GM19467 (cell line): Measurements from ENCODE around the gene CRACR2B.

Experiments used
- ATAC-seq: cut with Tn5 transposase; IDR thresholded peaks from one replicate; pipeline ENCODE4 v1.9.1; 2021; ENCODE audit warnings: mild to moderate bottlenecking, moderate library complexity; ENCODE audit not compliant: unreplicated experiment

The CRACR2B gene

DNA sequence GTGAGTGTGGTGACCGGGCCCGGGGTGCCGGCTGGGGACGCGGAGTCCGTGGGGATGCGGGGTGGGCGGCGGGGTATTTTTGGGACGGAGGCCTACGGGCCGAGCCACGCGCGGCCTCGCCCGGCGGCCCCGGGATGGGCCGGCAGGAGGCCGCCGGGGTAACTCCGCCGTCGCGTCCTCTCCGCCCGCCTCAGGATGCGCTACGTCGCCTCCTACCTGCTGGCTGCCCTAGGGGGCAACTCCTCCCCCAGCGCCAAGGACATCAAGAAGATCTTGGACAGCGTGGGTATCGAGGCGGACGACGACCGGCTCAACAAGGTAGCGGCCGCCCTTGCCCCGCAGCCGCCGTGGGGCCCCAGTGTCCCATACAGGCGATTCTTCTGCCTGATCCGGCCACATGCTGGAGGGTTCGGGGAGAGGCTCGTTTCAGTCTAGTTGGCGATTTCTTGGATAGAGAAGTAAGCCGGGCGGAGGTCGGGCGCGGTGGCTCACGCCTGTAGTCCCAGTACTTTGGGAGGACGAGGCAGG lies 17.6 kb upstream of the CRACR2B start:
- ATAC-seq = peak; percentile 6

DNA sequence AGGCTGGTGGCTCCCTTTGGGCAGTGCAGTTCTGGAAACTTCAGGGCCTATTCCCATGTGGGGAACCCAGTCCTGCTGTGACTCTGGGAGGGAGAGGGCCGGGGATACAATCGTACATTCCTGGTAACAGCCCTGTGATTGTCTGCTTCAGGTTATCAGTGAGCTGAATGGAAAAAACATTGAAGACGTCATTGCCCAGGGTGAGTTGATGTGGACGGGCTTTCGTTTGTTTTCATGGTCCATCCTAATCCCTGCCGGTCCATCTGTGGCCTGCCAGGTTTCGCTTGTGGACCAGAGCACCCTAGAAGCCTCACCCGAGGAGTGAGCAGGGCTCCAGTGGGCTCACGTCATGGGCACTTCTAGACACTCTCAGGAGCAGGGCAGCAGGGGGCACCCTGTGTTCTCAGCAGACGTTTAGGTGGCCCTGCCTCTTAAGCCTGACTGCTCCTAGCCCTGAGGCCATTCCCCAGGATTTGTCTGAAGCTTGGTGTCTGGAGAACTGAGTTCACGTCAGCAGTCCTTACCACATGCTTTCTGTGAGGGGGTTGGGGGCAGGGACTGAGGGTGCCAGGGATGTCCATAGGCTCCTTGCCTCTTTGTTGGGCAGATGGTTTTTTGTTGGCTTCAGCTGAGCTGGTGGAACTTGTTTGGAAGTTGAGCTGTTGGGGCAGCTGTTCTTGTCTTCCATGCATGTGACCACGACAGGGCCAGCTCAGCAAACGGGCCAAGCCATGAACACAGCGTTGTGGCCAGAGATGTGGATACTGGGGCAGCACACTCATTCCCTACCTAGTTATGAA lies 16.1 kb upstream of the CRACR2B start:
- no peak for ATAC-seq

DNA sequence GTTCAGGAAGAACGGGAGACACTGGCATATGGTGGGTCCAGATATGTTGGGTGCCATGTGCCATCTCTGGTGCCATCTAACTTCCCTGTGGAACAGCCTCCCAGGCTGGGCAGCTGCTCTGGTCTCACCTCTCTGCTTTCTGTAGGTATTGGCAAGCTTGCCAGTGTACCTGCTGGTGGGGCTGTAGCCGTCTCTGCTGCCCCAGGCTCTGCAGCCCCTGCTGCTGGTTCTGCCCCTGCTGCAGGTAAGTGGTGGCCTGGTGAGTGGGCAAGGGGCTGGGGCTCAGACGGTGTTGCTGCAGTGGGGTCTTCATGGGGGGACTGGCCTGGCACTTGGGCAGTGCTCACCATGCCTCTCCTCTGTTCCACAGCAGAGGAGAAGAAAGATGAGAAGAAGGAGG lies 15.3 kb upstream of the CRACR2B start:
- no peak for ATAC-seq

DNA sequence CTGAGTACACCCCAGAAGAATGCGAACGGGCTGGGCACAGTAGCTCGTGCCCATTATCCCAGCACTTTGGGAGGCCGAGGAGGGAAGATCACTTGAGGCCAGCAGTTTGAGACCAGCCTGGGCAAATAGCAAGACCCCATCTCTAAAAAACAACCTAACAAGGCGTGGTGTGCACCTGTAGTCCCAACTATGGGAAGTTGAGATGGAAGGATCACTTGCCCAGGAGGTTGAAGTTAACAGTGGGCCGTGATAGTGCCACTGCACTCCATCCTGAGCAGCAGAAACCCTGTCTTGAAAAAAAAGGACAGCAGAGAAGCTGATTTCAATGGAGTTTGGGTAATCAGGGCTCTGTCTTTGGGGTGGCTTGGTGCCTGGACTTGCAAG lies 14.7 kb upstream of the CRACR2B start:
- no peak for ATAC-seq

DNA sequence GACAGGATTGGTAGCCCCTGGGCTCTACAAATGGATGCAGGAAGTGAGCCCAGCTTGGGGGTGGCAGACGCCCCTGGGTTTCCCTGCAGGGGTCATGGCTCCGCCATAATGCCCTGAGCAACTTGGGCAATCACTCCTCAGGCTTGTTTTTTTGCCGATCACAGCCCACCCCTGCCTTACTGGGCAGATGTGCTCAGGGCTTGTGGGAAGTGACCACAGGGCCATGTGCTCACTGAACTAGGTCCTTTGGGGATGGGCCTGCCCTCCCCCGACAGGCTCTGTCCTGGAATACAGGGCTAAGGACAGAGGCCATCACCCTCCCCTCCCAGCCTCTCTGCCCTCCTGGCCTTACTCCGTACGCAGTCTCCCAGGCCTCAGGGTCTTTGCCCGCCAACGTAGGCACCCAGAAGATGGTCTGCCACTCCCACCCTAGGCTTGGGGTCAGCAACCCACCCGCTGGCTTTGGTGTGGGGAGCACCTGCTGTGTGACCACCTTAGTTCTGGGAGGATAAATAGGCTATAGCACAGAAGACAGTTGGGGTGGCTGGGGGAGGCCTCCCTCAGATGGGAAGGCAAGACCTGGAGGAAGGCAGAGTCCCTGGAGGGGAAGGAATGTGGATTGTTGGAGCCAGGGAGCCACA lies 14.1 kb upstream of the CRACR2B start:
- no peak for ATAC-seq

DNA sequence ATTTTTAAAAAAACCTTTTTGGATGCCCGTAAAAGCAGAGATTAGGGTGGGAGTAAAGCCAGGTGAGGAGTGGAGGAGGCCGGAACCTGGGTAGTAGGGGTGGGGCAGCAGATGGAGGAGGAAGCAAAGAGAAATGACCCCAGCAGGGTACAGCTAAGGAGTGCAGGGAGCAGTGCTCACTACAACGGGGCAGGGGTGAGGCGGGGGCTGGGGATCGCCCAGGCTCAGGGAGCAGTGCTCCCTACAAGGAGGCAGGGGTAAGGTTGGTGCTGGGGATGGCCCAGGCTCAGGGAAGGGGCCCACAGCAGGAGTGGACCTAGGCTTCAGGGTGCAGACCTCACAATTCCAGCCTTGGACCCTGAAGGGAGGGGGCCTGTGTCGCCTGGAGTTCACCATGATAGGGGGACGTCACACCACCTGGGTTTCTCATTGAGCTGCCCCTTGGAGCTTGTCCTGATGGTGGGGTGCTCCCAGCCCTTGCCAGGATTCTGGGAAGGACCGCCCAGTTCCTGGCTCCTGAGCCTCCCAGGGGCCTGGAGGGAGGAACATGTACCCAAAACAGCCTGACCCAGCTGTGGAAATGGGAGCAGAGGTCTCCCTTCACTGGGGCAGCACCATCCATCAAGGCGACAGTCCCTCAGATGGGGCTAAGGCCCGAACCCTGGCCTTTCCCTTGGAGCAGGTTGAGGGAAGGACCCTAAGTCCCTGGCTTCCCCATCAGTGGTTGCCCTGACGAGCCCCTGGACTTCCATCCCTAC lies 11.9 kb upstream of the CRACR2B start:
- ATAC-seq = no peak

DNA sequence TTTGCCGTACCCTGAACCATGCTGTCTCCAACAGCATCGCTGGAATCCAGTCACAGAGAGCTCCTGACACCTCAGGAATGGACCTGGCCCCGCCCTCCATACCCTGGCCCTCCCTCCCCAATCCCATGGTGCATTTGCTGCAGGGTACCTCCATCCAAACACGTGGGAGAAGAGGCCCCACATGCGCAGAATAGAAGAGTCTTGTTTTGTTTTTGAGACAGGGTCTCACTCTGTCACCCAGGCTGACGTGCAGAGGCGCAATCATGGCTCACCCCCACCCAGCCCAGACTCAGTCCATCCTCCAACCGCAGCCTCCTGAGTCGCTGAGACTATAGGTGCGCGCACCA lies 11.3 kb upstream of the CRACR2B start:
- ATAC-seq = no peak

DNA sequence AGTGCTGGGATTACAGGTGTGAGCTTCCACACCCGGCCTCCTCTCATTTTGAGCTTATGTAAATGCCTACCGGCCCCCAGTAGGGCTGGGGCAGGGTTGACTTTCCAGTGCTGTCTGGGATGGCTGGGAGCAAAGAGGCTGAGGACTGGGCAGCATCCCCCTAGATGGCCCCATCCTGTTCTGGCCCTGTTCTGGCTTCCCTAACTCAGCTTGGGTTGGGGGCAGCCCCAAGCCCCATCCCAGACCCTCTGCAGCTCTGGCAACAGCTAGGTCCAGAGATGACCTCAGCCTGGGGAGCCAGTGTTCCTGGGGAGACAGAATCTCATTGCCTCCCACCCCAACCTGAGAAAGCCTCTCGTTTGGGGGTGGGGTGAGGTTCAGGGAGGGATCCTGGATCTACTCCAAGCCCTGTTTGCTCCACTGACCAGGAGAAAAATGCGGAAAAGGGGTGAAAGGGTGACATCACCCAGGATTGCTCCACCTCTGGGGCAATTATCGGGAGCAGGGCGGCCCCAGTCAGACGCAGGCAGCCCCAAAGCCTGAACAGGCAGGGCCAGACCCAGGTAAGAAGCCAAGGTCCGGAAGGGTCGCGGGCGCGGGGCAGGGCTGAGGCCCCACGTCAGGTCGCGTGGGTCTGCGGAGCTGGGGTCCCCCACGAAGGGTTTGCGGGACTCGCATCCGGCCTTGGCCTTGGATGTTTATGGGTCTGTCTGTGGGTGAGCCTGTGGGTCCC lies 9.2 kb upstream of the CRACR2B start, which contains the start of gene PNPLA2:
Gene PNPLA2, plus strand, starts transcription at position 519 of the 733 bp plus-strand sequence. CDS start 805 bp downstream, outside the sequence.
- ATAC-seq = no peak

DNA sequence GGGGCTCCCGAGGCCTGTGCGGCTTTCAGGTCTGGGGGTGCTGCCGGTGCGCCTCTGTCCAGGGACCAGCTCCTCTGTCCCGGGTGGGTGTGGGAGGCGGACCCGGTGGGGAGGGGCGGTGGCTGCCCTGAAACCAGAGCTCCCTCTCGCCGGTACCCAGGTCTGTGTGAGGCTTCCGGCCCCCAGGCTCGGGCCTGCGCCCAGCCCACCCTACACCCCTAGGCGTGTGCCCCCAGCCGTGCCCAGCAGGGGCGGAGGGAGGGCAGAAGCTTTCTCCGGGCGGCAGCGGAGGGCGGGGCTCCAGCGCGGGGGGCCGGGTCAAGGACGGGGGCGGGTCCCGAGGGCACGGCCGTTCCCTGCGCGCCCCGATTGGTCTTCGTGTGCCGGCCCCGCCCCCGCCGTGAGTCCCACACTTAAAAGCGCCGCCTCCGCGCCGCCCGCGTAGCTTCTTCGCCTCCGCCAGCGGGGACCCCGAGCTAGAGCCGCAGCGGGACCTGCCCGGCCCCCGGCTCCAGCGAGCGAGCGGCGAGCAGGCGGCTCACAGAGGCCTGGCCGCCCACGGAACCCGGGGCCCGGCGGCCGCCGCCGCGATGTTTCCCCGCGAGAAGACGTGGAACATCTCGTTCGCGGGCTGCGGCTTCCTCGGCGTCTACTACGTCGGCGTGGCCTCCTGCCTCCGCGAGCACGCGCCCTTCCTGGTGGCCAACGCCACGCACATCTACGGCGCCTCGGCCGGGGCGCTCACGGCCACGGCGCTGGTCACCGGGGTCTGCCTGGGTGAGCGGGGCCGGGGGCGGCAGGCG lies 8.4 kb upstream of the CRACR2B start:
- ATAC-seq = peak; percentile 56

DNA sequence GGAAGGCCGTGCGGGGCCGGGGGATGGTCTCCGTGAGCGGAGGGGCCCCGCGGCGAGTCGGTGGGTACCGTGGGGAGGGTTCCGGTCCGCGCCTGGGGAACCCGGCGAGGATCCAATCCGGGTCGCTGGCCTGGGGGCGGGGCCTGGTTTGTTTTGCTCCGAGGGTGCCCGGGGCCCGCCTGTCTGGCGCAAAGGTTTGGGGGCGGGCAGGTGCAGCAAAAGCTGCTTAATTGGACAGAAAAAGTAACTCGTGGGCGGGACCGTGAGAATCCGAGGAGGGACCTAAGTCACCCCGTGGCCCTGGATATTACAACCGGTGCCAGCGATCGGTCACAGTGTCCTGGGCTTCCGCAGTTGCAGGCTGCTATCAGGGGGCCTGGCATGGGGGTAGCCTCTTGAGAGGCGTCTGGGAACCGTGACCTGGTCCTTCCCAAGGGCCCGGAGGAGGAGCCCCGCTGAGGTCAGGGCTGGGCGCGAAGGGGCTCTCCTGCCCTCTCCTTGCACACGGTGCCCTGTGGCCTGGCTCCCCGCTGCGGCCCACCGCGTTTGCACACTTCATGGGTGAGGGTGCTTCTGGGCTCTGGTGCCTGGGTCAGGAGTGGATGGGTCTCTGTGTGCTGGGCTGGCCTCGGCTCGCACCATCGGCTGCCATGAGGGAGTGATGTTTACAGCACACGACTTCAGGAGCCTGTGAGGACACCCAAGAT lies 7.6 kb upstream of the CRACR2B start:
- peak; percentile 63 for ATAC-seq

DNA sequence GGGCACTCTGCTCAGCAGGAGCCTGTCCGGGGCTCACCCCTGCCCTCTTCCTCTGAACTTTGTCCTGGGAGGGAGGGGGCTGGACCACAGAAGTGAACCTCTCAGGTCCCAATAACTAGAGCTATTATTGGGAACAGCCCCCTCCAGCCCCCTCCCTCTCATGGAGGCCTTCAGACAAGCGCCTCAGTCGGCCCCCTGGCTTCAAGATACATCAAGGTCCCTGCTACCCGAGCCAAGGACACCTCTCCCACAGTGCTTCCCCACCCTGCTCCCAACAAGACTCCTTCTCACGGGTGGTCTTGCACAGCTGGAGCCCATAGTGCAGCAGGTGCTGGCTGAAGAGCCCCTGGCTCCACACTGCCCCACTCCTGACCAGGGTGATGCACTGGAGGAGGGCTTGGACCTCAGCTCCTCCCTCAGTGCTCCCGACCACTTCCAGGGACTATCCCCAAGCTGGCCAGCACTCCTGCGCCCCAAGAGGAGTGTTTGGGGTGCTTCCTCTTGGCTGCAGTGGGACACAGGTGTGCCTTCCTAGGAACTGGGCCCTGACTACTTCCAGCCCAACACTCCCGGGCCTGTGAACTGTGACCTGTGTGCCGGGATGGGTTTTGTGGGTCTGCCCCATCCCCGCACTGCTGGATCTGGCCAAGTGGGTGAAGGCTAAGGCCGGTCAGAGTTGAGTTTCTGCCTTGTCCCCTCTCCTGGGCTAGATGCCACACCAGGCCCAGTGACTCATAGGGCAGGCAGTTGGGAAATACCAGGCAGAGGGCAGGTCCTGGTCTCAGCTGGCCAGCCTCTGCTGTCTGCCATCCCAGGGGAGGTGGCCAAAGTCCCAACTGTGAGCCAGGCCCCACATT lies 6.8 kb upstream of the CRACR2B start:
- no peak for ATAC-seq

DNA sequence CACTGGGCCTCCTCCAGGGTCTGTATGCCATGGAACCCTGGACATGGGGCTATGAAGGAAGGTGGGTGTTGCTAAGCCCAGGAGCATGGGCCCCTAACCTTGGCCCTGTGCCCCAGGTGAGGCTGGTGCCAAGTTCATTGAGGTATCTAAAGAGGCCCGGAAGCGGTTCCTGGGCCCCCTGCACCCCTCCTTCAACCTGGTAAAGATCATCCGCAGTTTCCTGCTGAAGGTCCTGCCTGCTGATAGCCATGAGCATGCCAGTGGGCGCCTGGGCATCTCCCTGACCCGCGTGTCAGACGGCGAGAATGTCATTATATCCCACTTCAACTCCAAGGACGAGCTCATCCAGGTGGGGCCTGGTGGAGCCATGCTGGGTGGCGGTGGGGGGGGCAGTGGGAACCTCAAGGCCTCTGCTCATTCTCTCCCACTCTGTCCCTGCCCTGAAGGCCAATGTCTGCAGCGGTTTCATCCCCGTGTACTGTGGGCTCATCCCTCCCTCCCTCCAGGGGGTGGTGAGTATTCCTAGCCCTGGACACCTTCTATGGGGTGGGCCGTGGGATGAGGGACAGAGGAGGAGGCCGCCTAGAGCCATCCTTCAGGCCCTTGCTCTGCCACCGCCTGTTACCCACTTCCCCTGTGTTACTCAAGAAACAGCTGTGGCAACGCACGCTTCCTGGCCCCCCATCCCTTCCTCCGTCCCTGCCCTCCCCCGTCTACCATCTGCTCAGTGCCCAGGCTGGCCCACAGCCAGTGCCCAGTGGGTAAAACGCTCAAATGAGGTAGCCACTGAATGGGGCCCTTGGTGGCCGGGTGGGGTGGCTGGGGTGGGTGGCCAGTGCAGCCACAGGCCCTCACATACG lies 6.0 kb upstream of the CRACR2B start:
- no peak for ATAC-seq

DNA sequence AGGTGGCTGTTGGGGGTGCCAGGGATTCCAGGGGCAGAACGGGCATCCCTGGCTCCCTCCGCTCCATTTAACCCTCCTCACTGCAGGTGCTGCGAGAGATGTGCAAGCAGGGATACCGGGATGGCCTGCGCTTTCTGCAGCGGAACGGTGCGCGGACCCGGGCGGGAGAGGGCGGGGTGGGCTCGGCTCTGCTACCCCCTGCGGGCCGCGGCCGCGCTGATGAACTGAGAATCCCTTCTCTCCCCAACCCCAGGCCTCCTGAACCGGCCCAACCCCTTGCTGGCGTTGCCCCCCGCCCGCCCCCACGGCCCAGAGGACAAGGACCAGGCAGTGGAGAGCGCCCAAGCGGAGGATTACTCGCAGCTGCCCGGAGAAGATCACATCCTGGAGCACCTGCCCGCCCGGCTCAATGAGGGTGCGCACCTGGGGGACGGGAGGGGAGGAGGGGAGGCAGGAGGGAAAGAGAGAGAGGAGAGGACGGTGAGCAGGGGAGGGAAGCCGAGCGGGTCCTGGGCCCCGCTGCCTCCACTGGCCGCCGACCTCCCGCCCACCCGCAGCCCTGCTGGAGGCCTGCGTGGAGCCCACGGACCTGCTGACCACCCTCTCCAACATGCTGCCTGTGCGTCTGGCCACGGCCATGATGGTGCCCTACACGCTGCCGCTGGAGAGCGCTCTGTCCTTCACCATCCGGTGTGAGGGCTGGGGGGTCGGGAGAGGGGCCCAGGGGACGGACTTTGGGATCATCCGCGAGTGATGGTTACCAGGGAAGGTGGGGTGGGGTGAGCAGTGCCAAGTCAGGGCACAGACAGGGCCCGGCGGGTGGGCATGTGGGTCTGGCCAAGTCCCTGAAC lies 4.1 kb upstream of the CRACR2B start:
- ATAC-seq = no peak

DNA sequence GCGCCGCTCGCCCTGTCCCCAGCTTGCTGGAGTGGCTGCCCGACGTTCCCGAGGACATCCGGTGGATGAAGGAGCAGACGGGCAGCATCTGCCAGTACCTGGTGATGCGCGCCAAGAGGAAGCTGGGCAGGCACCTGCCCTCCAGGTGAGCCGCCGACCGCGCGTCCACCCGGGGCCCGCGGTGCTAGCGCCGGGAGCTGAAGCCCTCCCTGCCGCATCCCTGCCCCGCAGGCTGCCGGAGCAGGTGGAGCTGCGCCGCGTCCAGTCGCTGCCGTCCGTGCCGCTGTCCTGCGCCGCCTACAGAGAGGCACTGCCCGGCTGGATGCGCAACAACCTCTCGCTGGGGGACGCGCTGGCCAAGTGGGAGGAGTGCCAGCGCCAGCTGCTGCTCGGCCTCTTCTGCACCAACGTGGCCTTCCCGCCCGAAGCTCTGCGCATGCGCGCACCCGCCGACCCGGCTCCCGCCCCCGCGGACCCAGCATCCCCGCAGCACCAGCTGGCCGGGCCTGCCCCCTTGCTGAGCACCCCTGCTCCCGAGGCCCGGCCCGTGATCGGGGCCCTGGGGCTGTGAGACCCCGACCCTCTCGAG lies 3.3 kb upstream of the CRACR2B start:
- no peak for ATAC-seq

DNA sequence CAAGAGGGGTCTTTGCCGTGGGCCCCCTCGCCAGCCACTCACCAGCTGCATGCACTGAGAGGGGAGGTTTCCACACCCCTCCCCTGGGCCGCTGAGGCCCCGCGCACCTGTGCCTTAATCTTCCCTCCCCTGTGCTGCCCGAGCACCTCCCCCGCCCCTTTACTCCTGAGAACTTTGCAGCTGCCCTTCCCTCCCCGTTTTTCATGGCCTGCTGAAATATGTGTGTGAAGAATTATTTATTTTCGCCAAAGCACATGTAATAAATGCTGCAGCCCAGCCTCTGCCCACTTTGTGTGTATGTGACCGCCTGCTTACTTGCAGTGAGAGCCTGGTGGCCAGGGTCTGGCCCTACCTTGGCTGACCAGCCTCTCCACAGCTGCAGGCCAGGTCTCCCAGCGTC lies 2.8 kb upstream of the CRACR2B start:
- ATAC-seq = no peak
